Smooth muscle cell (in vitro differentiated cells): ENCODE measurements around the gene FANCF. TPM values are rescaled to one million over a fixed set of nuclear protein-coding genes. Genes with fewer than 3 reads are reported as not detected.

Source experiments
- DNase-seq: peaks from one replicate; lab custom pipeline; 2025; ENCODE audit not compliant: unreplicated experiment; lab: John Stamatoyannopoulos, UW
- H2AFZ ChIP-seq: fragments of 200-600 bp; sonication (generic); 2 replicates; pipeline ENCODE4 v1.6.0; 2016; ENCODE audit warnings: antibody characterized with exemption, low read depth, mild to moderate bottlenecking
- H3F3A ChIP-seq: fragments of 200-600 bp; sonication (generic); 2 replicates; pipeline ENCODE4 v1.6.0; 2017; ENCODE audit warnings: antibody characterized with exemption, low read depth
- H3K27ac ChIP-seq: fragments of 200-600 bp; sonication (generic); 2 replicates; pipeline ENCODE4 v1.5.1; 2016; ENCODE audit warnings: low read depth, mild to moderate bottlenecking
- H3K27me3 ChIP-seq: fragments of 200-600 bp; sonication (generic); 2 replicates; pipeline ENCODE4 v1.6.1; 2016; ENCODE audit warnings: low read depth, mild to moderate bottlenecking
- H3K36me3 ChIP-seq: fragments of 200-600 bp; sonication (generic); 2 replicates; pipeline ENCODE4 v1.5.1; 2016; ENCODE audit warnings: low read depth
- H3K4me1 ChIP-seq: fragments of 200-600 bp; sonication (generic); 2 replicates; pipeline ENCODE4 v1.5.1; 2016; ENCODE audit warnings: low read depth
- H3K4me2 ChIP-seq: fragments of 200-600 bp; sonication (generic); 2 replicates; pipeline ENCODE4 v1.6.0; 2016; ENCODE audit warnings: mild to moderate bottlenecking
- H3K4me3 ChIP-seq: fragments of 200-600 bp; sonication (generic); 2 replicates; pipeline ENCODE4 v1.5.1; 2016; ENCODE audit warnings: mild to moderate bottlenecking
- H3K79me2 ChIP-seq: fragments of 200-600 bp; sonication (generic); 2 replicates; pipeline ENCODE4 v1.6.0; 2016; ENCODE audit warnings: low read depth, mild to moderate bottlenecking
- H3K9ac ChIP-seq: fragments of 200-600 bp; sonication (generic); 2 replicates; pipeline ENCODE4 v1.6.0; 2016; ENCODE audit warnings: low read depth
- H3K9me3 ChIP-seq: fragments of 200-600 bp; sonication (generic); replicated peaks from 2 replicates; pipeline ENCODE4 v1.5.1; 2016; ENCODE audit warnings: low read depth
- H4K20me1 ChIP-seq: fragments of 200-600 bp; sonication (generic); 2 replicates; pipeline ENCODE4 v1.6.0; 2016; ENCODE audit warnings: low read depth
- CTCF ChIP-seq: fragments of 200-600 bp; sonication (generic); IDR thresholded peaks from 2 replicates; pipeline ENCODE4 v1.5.1; 2017; ENCODE audit warnings: borderline replicate concordance, mild to moderate bottlenecking, antibody characterized with exemption; ENCODE audit not compliant: insufficient read depth, poor library complexity, severe bottlenecking
- WGBS: methylation state at CpG from one replicate; pipeline ENCODE4 v1.1.7; 2016; ENCODE audit warnings: low lambda C conversion rate; 5-methylcytosine and 5-hydroxymethylcytosine counted together
- polyA plus RNA-seq: library from polyadenylated mRNA; unstranded; fragments of >200 nt; fragmentation: Nextera tagmentation; extraction: Ambion mirVana; gene quantifications from 2 replicates; pipeline ENCODE4 v1.2.1, GENCODE V29; 2016
- total RNA-seq: library from RNA; depleted of rRNA; stranded (reverse); fragments of >200 nt; gene quantifications from 2 replicates; pipeline ENCODE4 v1.2.3, GENCODE V29; 2014

Gene FANCF
- total and polyA plus RNA-seq, 2 experiments from 2014 or later, result 5.6 to 8.6 TPM

- Histone ChIP-seq H3F3A (no peaks in the 10 kb centered on the region), H3K4me2 (no peak overlapping the region), H3K4me1 (no peaks in the 10 kb centered on the region), H2AFZ (no peak overlapping the region), H3K9ac (no peak overlapping the region), H3K9me3 (no peaks in the 10 kb centered on the region), H4K20me1 (no peaks in the 10 kb centered on the region), H3K4me3 (no peak overlapping the region), H3K27me3 (no peaks in the 10 kb centered on the region), H3K79me2 (no peaks in the 10 kb centered on the region), H3K27ac (no peak overlapping the region), H3K36me3 (no peaks in the 10 kb centered on the region)
- no peak for TF ChIP-seq CTCF
- no peak for DNase-seq
- WGBS, result 79% methylated on average over 2 of the region's 2 CpGs
Measured at GRCh38 chr11:22597062-22597461, 28.6 kb downstream of the FANCF start.

- H3K9ac ChIP-seq, result no peak overlapping the region
- H4K20me1 ChIP-seq, result no peaks in the 10 kb centered on the region
- TF ChIP-seq CTCF, result no peak
- H3K9me3 ChIP-seq, result no peaks in the 10 kb centered on the region
- H3F3A ChIP-seq, result no peaks in the 10 kb centered on the region
- no peak overlapping the region for H3K27ac ChIP-seq
- no peak for DNase-seq
- 76% methylated on average over 2 of the region's 2 CpGs for WGBS
- peaks cover 6% of the 10 kb centered on the region for H3K27me3 ChIP-seq
- no peaks in the 10 kb centered on the region for H3K79me2 ChIP-seq
- H3K4me3 ChIP-seq, result no peak overlapping the region
- no peaks in the 10 kb centered on the region for H3K4me1 ChIP-seq
- no peak overlapping the region for H2AFZ ChIP-seq
- H3K4me2 ChIP-seq, result no peak overlapping the region
- H3K36me3 ChIP-seq, result no peaks in the 10 kb centered on the region
Measured at GRCh38 chr11:22584976-22585375, 40.6 kb downstream of the FANCF start.

GRCh38 chr11:22583963-22584492 is 41.6 kb downstream of the FANCF start:
- H2AFZ ChIP-seq, result no peak overlapping the region
- H3K9me3 ChIP-seq, result no peaks in the 10 kb centered on the region
- no peaks in the 10 kb centered on the region for H4K20me1 ChIP-seq
- H3K27ac ChIP-seq, result no peak overlapping the region
- DNase-seq, result no peak
- H3K4me1 ChIP-seq, result no peaks in the 10 kb centered on the region
- H3K36me3 ChIP-seq, result no peaks in the 10 kb centered on the region
- no peak overlapping the region for H3K4me3 ChIP-seq
- H3K4me2 ChIP-seq, result no peak overlapping the region
- no peak for TF ChIP-seq CTCF
- H3K9ac ChIP-seq, result no peak overlapping the region
- H3K27me3 ChIP-seq, result peaks cover 4% of the 10 kb centered on the region
- WGBS, result 88% methylated on average over 12 of the region's 12 CpGs
- H3F3A ChIP-seq, result no peaks in the 10 kb centered on the region
- no peaks in the 10 kb centered on the region for H3K79me2 ChIP-seq

- H3F3A ChIP-seq, result no peaks in the 10 kb centered on the region
- no peaks in the 10 kb centered on the region for H3K36me3 ChIP-seq
- no peaks in the 10 kb centered on the region for H3K27me3 ChIP-seq
- H3K9ac ChIP-seq, result no peak overlapping the region
- no peaks in the 10 kb centered on the region for H4K20me1 ChIP-seq
- no peak overlapping the region for H3K4me2 ChIP-seq
- no peak overlapping the region for H3K27ac ChIP-seq
- no peak overlapping the region for H2AFZ ChIP-seq
- H3K9me3 ChIP-seq, result no peaks in the 10 kb centered on the region
- no peaks in the 10 kb centered on the region for H3K79me2 ChIP-seq
- no peak for TF ChIP-seq CTCF
- DNase-seq, result no peak
- H3K4me1 ChIP-seq, result no peaks in the 10 kb centered on the region
- H3K4me3 ChIP-seq, result no peak overlapping the region
Measured at GRCh38 chr11:22582151-22582410, 43.5 kb downstream of the FANCF start.
